Measurements from ENCODE around the gene SCN11A.

GRCh38 chr3:39080026-39080425 lies 28.3 kb upstream of the SCN11A start:
- TF ChIP-seq CTCF (conservative IDR thresholded peaks at IDR 0.05; ENCODE audit: low read depth, low read length) (no peak), EZH2 (IDR thresholded peaks at IDR 0.05; ENCODE audit: borderline replicate concordance, low read depth, low read length, poor library complexity, severe bottlenecking) (no peak)

Data from A673 (cell line).